DMS 273 (cell line): ENCODE results near the gene HTT.
A peak's percentile ranks its signal among the peaks of the same experiment; 100 is the strongest.

Experiments
- DNase-seq: peaks from one replicate; lab custom pipeline; 2025; ENCODE audit not compliant: unreplicated experiment; lab: John Stamatoyannopoulos, UW

HTT gene

DNA sequence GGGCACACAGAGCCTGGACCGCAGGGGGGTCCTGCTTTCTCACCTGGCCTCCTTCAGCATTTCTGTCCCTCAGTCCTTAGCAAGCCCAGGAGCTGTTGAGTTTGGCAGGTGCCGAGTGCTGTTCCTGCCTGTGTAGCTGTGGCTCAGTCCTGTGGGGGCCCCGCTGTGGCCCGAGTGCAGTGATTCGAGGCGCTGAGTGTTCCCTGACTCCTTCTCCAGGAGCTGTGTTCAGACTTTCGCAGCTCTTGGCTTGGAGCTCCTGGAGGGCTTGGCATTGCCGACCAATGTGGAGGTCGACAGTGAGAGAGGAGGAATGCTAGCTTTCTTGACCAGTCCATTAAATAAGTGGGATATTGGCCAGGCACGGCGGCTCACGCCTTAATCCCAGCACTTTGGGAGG, 124.4 kb downstream of the HTT start:
- DNase-seq = no peak

- no peak for DNase-seq
Observed at GRCh38 chr4:3199653-3200422, 125.4 kb downstream of the HTT start.

DNA sequence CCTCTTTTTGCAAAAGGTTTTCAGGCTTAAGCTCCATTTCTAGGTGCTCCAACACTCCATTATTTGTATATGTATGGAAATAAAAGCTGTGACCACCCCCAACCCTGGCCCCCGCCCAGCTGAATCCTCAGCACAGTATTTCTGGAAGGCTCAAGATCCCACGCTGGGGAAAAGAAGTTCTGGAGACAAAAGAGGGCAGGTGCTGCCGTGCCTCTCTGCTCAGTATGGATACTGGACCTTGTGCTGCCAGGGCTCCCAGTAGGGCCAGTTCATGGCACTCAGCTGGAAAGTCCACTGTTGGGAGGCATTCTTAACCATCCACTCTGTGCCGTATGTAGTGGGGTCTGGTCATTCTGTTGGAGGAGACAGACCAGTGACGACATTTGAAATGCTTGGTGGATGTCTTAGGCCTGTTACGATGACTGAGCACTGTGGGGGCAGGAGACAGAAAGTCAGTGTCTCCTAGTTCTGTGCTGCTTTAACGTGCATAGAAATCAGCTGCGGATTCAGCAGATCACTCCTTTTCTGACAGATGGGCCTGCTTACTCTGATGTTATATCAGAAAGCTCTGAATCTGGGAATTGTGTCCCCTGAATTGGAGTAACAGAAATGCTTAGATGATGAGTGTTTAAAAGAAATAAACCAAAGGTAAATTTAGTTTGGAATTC, 126.1 kb downstream of the HTT start:
- no peak for DNase-seq

DNA sequence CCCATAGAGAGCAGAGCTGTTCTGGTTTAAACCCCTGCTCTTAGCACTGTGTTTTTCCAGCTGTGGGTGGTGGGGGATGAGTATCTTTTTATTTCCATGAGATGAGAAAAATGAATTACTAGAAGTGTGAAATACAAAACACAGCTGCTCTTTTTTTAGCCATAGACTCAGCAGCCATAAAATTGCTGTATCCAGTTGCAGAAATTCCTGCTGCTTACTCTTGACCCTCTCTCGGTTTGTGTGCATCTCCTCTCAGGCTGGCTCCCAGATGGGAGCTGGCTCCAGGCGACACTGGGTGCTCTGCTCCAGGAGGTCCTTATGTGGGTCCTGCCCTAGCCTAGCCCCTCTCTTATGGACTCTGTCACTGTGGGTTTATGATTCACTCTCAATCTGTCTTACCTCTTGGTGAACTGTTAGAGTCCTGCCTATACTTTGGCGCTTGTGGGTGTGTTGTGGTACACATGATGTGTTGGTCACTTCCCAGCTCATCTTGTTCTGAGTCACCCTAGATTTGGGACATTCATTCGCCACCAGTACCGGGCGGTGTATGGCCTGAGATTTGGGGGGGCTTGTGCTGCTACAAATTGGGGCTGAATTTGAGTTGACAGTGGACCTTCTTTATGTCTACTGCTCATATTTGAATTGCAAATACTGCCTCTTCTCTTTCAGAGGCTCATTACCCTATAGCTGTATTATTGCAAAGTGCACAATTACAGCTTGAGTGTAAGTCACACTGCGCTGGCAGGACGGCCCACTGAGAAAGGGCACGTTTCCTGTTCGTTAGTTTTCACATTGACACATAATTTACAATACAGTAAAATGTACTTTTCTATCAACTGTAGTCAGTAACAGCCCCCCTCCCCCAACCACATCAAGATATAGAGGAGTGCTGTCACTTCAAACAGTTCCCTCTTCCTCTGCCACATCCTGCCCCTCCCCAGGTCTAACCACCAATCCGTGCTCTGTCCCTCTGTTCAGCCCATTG, 127.5 kb downstream of the HTT start:
- DNase-seq = peak; percentile 8

GRCh38 chr4:3202836-3203820, 128.6 kb downstream of the HTT start:
- peak; percentile 65 for DNase-seq

- DNase-seq = peak; percentile 22
Observed at GRCh38 chr4:3203971-3204431, 129.5 kb downstream of the HTT start.

DNA sequence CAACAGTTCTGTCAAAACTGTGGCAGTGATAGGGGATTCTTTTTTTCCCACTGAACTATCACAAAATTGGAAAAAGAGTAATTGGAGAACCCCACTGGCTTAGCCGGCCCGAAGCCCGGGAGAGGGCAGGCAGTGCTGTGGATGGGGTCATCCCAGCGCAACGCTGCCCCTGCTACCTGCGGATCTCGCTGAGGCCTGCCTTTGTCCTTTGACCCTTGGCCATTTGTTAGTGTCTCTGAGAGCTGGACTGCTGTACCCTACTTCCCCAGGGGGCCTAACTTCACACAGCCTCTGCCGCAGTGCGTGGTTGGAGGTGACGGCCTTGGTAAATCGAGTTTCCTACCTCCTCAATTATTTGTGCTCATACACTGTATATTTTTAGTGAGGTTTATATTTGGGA, 131.5 kb downstream of the HTT start:
- DNase-seq = no peak

GRCh38 chr4:3206439-3207100, 132.1 kb downstream of the HTT start:
- DNase-seq = no peak

DNA sequence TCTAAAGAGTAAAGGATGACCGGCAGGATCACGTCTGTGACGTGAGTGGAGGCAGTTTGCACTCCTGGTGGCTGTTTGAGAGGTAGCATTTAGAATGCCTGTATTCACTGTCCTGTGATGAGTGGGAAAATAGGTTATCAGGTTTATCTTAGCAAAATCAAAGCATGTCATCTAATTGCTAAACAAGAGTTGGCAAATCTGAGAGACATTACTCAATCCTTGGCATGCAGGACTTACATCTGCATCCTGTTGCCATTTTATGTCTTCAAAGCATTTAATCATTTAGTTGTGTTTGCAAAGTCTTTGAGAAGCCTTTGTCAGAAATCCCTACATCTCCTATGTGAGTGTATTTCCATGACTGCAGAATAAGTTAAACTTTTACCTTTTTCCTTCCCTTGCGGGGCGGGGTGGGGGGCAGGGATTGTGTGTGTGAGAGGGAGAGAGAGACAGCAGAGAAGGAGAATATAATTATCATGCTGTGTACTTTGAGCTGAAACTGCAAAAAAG, 133.1 kb downstream of the HTT start:
- DNase-seq = peak; percentile 26

DNA sequence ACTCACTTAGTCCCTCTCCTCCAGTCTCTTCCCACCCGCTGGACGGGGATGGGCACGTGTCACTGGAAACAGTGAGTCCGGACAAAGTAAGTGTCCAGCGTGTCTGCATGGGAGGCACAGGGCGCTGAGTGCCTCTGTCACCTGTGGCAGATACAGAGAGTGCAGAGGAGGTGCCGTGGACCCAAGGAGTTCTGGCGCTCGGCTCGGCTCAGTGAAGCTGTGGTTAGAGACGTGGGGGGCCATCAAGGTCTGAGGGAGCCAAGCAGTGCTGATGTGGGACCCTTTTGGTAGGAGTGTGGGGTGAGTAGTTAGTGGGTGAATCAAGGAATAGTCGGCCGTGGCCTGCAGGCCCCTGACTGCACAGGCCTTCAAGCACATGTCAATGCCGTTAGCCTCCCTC, 134.3 kb downstream of the HTT start:
- no peak for DNase-seq

GRCh38 chr4:3209551-3210325, 135.3 kb downstream of the HTT start:
- no peak for DNase-seq

DNA sequence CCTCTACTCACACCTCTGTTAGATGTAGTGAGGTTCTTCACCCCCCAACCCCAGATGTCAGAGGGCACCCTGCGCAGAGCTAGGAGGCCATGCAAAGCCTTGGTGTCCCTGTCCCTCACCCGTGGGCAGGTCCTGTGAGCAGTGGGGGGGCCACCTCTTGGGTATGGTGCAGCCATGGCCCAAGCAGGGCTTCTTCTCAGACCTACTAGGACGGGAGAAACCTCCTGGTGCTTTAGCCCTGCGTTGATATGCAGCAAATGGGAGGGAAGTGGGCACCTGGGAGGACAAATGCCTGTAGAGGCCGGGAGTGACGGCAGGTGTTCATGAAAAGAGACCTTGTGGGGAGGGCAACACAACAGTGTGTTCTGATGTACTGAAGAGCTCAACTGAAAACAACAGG, 136.0 kb downstream of the HTT start:
- DNase-seq = no peak

DNA sequence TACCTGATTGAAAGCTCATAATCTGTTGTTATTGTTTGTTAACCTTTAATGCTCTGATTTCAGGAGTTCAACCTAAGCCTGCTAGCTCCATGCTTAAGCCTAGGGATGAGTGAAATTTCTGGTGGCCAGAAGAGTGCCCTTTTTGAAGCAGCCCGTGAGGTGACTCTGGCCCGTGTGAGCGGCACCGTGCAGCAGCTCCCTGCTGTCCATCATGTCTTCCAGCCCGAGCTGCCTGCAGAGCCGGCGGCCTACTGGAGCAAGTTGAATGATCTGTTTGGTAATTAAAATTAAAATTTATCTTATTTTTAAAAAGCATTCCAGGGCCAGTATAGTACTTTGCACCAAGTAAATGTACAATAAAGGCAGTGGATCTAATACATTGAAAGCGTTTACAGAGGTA, 137.4 kb downstream of the HTT start:
- no peak for DNase-seq

DNA sequence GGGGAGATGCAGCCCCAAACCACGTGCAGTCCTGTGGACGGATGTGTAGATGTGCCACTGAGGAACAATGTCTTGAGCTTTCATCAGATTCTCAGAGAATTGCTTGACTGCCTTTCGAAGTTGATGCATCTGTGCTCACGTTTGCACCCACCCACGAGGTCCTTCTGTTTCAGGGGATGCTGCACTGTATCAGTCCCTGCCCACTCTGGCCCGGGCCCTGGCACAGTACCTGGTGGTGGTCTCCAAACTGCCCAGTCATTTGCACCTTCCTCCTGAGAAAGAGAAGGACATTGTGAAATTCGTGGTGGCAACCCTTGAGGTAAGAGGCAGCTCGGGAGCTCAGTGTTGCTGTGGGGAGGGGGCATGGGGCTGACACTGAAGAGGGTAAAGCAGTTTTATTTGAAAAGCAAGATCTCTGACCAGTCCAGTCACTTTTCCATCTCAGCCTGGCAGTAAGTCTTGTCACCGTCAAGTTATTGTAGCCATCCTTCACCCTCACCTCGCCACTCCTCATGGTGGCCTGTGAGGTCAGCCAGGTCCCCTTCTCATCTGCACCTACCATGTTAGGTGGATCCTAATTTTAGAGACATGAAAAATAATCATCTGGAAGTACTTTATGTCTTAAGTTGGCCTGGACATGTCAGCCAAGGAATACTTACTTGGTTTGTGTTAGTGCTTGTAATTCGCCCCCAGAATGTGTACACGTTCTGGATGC, 138.1 kb downstream of the HTT start:
- DNase-seq = no peak

GRCh38 chr4:3213106-3213425, 138.6 kb downstream of the HTT start:
- DNase-seq = no peak

- no peak for DNase-seq
Observed at GRCh38 chr4:3213661-3214250, 139.3 kb downstream of the HTT start.

DNA sequence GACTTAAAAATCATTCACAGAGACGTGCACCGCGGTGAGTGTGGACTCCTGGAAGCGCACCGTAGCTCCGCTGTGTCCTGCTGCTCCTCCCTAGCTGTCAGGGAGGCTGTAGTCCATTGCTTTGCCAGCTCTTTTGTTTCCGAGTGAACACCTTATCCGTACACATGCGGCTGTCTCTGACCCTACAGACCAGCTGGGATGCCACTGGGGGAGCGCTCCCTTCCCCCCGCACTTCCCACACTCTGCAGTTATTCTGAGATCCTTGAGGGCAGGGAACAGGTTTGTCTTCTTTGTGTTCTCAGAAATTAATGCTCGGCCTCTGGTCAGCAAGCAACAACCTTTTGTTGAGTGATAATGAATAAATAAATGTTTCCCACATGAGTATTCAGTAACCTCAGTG, 140.8 kb downstream of the HTT start:
- no peak for DNase-seq

- no peak for DNase-seq
Observed at GRCh38 chr4:3215733-3216132, 141.3 kb downstream of the HTT start.
